ENCODE measurements around the gene OCLN.
"Not testable (repeated sequence)": the region's sequence is repeated elsewhere in the genome, so short reads cannot be mapped to it uniquely, and the experiment has no call there.

DNA sequence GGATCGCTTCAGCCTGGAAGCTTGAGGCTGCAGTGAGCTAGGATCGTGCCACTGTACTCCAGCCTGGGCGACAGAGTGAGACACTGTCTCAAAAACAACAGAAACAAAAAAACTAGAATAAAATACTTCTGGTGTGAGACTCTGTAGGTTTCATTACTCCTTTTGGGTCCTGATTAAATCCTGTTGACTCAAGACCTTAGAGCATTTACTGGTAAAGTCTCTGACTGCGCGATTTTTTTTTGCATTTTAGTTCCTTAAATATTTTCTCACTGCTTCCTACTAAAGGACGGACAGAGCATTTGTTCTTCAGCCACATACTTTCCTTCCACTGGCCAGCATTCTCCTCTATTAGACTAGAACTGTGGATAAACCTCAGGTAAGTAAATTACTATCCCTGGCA lies 114.2 kb downstream of the OCLN start:
- TF ChIP-seq, protein P1, sequence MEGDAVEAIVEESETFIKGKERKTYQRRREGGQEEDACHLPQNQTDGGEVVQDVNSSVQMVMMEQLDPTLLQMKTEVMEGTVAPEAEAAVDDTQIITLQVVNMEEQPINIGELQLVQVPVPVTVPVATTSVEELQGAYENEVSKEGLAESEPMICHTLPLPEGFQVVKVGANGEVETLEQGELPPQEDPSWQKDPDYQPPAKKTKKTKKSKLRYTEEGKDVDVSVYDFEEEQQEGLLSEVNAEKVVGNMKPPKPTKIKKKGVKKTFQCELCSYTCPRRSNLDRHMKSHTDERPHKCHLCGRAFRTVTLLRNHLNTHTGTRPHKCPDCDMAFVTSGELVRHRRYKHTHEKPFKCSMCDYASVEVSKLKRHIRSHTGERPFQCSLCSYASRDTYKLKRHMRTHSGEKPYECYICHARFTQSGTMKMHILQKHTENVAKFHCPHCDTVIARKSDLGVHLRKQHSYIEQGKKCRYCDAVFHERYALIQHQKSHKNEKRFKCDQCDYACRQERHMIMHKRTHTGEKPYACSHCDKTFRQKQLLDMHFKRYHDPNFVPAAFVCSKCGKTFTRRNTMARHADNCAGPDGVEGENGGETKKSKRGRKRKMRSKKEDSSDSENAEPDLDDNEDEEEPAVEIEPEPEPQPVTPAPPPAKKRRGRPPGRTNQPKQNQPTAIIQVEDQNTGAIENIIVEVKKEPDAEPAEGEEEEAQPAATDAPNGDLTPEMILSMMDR (IDR thresholded peaks at IDR 0.05; ENCODE audit: insufficient read depth, low read depth, low read length) = not testable (repeated sequence)
- TF ChIP-seq EZH2 (IDR thresholded peaks at IDR 0.05; ENCODE audit: insufficient read depth, low read length) = not testable (repeated sequence)

Measured in astrocyte (in vitro differentiated cells and primary cell).